Measurements from ENCODE around the gene DIO2. TPM values are rescaled to one million over a fixed set of nuclear protein-coding genes. Genes with fewer than 3 reads are reported as not detected.

DIO2 gene
- total RNA-seq, 1 donor from 2014 or later: 6.4 TPM

DNA sequence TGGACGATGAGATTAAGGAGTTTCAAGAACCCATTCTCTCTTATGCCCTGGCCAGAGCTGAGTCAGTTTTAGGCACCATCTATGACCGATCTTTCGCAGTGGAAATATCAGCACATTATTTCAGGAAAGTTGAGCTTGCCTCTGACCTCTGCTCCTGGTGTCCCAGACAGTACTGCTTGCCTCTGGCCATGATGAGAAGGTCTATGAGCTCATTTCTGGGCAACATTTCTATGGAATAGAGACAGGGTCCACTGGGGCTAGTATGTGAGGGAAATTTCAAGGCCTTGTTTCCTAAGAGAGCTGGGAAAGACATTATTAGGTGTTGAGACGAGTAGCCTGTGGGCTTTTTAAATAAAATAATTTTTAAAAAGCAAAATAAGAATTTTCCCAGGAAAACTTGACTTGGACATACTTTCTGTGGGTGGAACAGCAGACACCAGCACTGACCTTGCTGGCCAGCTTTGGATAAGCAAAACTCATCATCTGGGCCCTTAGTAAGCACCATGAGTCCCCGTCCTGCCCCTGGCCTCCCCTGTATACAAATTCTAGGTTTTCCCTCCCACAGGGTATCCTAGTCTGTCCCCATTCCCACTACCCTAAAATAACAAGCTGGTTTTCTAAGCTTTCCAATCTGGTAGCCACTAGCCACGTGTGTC is 43.4 kb downstream of the DIO2 start:
- intact Hi-C loops (cut with micrococcal nuclease): no loop called here
- Histone ChIP-seq H3K27me3 (ENCODE audit: low read depth) (no peaks in the 10 kb centered on the region), H3K36me3 (no peaks in the 10 kb centered on the region), H3K27ac (replicated peaks) (peak overlapping the region; percentile 63), H3K9me3 (replicated peaks) (no peaks in the 10 kb centered on the region), H3K4me1 (no peaks in the 10 kb centered on the region), H3K4me3 (no peak overlapping the region)
- no peak for DNase-seq
- TF ChIP-seq, protein P1, sequence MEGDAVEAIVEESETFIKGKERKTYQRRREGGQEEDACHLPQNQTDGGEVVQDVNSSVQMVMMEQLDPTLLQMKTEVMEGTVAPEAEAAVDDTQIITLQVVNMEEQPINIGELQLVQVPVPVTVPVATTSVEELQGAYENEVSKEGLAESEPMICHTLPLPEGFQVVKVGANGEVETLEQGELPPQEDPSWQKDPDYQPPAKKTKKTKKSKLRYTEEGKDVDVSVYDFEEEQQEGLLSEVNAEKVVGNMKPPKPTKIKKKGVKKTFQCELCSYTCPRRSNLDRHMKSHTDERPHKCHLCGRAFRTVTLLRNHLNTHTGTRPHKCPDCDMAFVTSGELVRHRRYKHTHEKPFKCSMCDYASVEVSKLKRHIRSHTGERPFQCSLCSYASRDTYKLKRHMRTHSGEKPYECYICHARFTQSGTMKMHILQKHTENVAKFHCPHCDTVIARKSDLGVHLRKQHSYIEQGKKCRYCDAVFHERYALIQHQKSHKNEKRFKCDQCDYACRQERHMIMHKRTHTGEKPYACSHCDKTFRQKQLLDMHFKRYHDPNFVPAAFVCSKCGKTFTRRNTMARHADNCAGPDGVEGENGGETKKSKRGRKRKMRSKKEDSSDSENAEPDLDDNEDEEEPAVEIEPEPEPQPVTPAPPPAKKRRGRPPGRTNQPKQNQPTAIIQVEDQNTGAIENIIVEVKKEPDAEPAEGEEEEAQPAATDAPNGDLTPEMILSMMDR (IDR thresholded peaks at IDR 0.05; ENCODE audit: borderline replicate concordance): no peak

DNA sequence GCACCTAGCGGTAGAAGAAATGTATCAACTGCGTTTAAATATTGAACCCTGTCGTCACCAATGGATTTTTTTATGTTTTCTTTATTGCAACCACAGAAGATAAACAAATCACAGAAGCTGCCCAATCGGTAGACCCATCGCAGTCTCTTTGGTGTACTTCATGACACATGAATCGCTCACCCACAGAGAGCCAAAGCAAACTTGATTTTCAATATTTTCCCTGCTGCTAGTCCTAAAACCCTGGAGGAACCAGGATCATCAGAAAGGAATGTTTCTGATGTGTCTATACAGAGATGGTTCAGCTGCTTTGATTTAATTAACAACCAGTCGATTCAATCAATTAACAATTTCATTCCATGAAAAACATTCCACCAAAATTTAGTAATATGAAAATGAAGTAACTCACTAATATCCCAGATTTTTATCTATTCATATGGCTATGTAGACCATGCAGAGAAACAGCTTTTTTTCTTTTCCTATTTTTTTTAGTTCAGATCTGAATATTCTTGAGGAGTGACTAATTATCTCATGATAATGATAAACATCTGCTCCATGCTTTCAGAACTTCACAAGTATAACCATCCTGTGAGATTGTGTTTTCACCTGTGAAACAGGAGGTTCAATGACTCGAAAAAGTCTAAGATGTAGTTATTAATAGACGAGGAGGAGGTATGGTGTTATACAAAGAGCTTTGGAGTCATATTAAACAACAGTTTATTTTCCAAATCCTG is 46.1 kb downstream of the DIO2 start:
- no peaks in the 10 kb centered on the region for H3K9me3 ChIP-seq (replicated peaks)
- no peaks in the 10 kb centered on the region for H3K27me3 ChIP-seq (ENCODE audit: low read depth)
- intact Hi-C loops (cut with micrococcal nuclease): no loop called here
- TF ChIP-seq, protein P1 (IDR thresholded peaks at IDR 0.05; ENCODE audit: borderline replicate concordance): no peak
- H3K36me3 ChIP-seq: no peaks in the 10 kb centered on the region
- H3K4me3 ChIP-seq: no peak overlapping the region
- DNase-seq: no peak
- no peaks in the 10 kb centered on the region for H3K4me1 ChIP-seq
- no peak overlapping the region for H3K27ac ChIP-seq (replicated peaks)

DNA sequence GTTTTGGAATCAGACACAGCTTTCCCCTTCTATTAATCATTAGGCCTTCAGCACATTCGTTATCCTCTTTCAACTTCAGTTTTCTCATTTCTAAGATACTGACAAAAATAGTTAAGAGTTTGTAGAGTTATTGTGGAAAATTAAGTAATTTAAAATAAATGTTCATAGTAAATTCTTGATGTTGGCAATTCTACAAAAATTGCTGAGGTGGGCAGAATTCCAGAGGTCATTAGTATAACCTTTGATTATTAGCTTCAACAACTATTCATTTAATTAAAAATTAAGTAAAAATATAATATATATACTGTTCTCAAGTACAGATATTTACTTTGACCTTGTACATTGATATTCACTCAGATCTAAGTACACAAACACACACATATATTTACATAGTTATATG is 58.5 kb downstream of the DIO2 start:
- TF ChIP-seq, protein P1 (IDR thresholded peaks at IDR 0.05; ENCODE audit: borderline replicate concordance): no peak
- intact Hi-C loops (cut with micrococcal nuclease): no loop called here
- H3K9me3 ChIP-seq (replicated peaks): no peaks in the 10 kb centered on the region
- H3K27me3 ChIP-seq (ENCODE audit: low read depth): no peaks in the 10 kb centered on the region
- no peak overlapping the region for H3K27ac ChIP-seq (replicated peaks)
- no peaks in the 10 kb centered on the region for H3K4me1 ChIP-seq
- H3K4me3 ChIP-seq: no peak overlapping the region
- no peaks in the 10 kb centered on the region for H3K36me3 ChIP-seq
- no peak for DNase-seq

DNA sequence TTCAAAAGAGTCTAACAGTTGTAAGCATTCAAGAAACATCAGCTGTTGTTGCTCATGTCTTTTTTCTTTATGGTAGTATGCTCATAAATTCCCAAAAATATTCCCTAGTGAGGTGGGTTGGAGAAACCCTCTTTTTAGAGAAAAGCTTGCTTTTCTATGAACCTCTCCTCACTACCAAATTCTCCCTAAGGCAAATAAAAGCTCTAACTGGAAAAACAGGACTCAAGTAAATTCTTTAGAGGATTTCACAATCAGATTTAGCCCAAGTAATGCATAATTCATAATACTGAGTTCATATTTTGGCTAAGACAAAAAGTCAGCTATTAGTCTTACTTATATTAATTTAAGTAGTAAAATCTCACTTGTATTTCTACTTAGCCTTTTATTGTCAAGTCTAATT is 59.1 kb downstream of the DIO2 start:
- intact Hi-C loops (cut with micrococcal nuclease): no loop called here
- Histone ChIP-seq H3K27ac (replicated peaks) (no peak overlapping the region), H3K27me3 (ENCODE audit: low read depth) (no peaks in the 10 kb centered on the region)

DNA sequence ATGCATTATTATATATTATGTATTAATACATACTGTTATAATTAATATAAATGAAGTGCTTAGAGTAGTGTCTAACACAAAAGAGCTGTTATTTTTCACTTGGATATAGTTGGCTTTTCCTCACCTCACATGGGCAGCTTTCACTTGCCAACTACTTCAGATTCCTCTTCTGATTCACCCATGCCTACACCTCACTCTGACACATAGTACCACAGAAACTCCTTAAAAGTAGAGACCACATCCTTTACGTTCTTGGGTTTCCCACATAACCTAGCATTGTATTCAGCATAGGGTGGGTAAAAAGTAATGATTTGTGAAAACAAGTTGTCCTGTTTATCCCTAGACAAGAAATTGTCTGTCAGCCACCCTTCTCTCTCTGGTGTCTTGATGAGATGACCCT is 61.0 kb downstream of the DIO2 start:
- no peaks in the 10 kb centered on the region for H3K4me1 ChIP-seq
- no peak overlapping the region for H3K4me3 ChIP-seq
- no peaks in the 10 kb centered on the region for H3K9me3 ChIP-seq (replicated peaks)
- no peaks in the 10 kb centered on the region for H3K36me3 ChIP-seq
- TF ChIP-seq, protein P1 (IDR thresholded peaks at IDR 0.05; ENCODE audit: borderline replicate concordance): no peak
- DNase-seq: no peak
- H3K27me3 ChIP-seq (ENCODE audit: low read depth): no peaks in the 10 kb centered on the region
- no peak overlapping the region for H3K27ac ChIP-seq (replicated peaks)
- intact Hi-C loops (cut with micrococcal nuclease): no loop called here

More for the DNA sequence above, 59.1 kb downstream of the DIO2 start:
- TF ChIP-seq, protein P1 (IDR thresholded peaks at IDR 0.05; ENCODE audit: borderline replicate concordance): no peak
- Histone ChIP-seq H3K36me3 (no peaks in the 10 kb centered on the region), H3K9me3 (replicated peaks) (no peaks in the 10 kb centered on the region), H3K4me1 (no peaks in the 10 kb centered on the region), H3K4me3 (no peak overlapping the region)
- DNase-seq: no peak

Measured in left ventricle myocardium inferior (tissue), 1 donor.